ENCODE results near the gene ANO8.

GRCh38 chr19:17327654-17328516 is 6.8 kb downstream of the ANO8 start:
- TF ChIP-seq CTCF (conservative IDR thresholded peaks at IDR 0.05) (peak; percentile 92), ZFX (IDR thresholded peaks at IDR 0.05) (no peak; the same call in 1 of the 2 replicates)
